Measurements from ENCODE around the gene LOXL3.

The LOXL3 gene

GRCh38 chr2:74507145-74507925 lies 46.4 kb downstream of the LOXL3 start, which contains the start of gene PCGF1:
TSS of gene PCGF1 (minus strand) at chr2:74507695. CDS start at chr2:74507668, 27 bp downstream.
- peaks cover 53% of the 10 kb centered on the region for H3K4me1 ChIP-seq (ENCODE audit: control insufficient read depth, insufficient read depth, low read length)
- H3K36me3 ChIP-seq (ENCODE audit: insufficient read depth, low read length): peaks cover 17% of the 10 kb centered on the region
- peak within 1 kb of the TSS; percentile 99 for H3K9ac ChIP-seq (ENCODE audit: low read depth, low read length)
- peak within 1 kb of the TSS; percentile 98 for H3K4me3 ChIP-seq (ENCODE audit: low read length)
- peaks cover 10% of the 10 kb centered on the region for H3K27me3 ChIP-seq (ENCODE audit: control insufficient read depth, insufficient read depth, low read length)
- peak within 1 kb of the TSS; percentile 97 for H3K4me2 ChIP-seq (ENCODE audit: low read length)
- H3K9me3 ChIP-seq (replicated peaks; ENCODE audit: low read length): no peaks in the 10 kb centered on the region

GRCh38 chr2:74505448-74506246 lies 48.1 kb downstream of the LOXL3 start:
- Histone ChIP-seq H3K4me2 (ENCODE audit: low read length) (peak overlapping the region; percentile 75), H3K36me3 (ENCODE audit: insufficient read depth, low read length) (peaks cover 17% of the 10 kb centered on the region), H3K9me3 (replicated peaks; ENCODE audit: low read length) (no peaks in the 10 kb centered on the region), H3K4me3 (ENCODE audit: low read length) (peak overlapping the region; percentile 98), H3K4me1 (ENCODE audit: control insufficient read depth, insufficient read depth, low read length) (peaks cover 47% of the 10 kb centered on the region), H3K27me3 (ENCODE audit: control insufficient read depth, insufficient read depth, low read length) (peaks cover 17% of the 10 kb centered on the region), H3K9ac (ENCODE audit: low read depth, low read length) (no peak overlapping the region)

GRCh38 chr2:74504591-74504990 lies 49.2 kb downstream of the LOXL3 start:
- peaks cover 17% of the 10 kb centered on the region for H3K36me3 ChIP-seq (ENCODE audit: insufficient read depth, low read length)
- H3K4me3 ChIP-seq (ENCODE audit: low read length): no peak overlapping the region
- H3K9ac ChIP-seq (ENCODE audit: low read depth, low read length): no peak overlapping the region
- peaks cover 19% of the 10 kb centered on the region for H3K27me3 ChIP-seq (ENCODE audit: control insufficient read depth, insufficient read depth, low read length)
- H3K4me1 ChIP-seq (ENCODE audit: control insufficient read depth, insufficient read depth, low read length): peaks cover 48% of the 10 kb centered on the region
- H3K4me2 ChIP-seq (ENCODE audit: low read length): peak overlapping the region; percentile 29
- no peaks in the 10 kb centered on the region for H3K9me3 ChIP-seq (replicated peaks; ENCODE audit: low read length)

- Histone ChIP-seq H3K9ac (ENCODE audit: low read depth, low read length) (peak overlapping the region; percentile 85), H3K36me3 (ENCODE audit: insufficient read depth, low read length) (peaks cover 17% of the 10 kb centered on the region), H3K4me1 (ENCODE audit: control insufficient read depth, insufficient read depth, low read length) (peaks cover 56% of the 10 kb centered on the region)
These were observed 50.0 kb downstream of the LOXL3 start for GRCh38 chr2:74503506-74504475.

GRCh38 chr2:74502720-74503505 lies 50.8 kb downstream of the LOXL3 start:
- peaks cover 31% of the 10 kb centered on the region for H3K27me3 ChIP-seq (ENCODE audit: control insufficient read depth, insufficient read depth, low read length)
- peaks cover 17% of the 10 kb centered on the region for H3K36me3 ChIP-seq (ENCODE audit: insufficient read depth, low read length)
- peak overlapping the region; percentile 97 for H3K4me2 ChIP-seq (ENCODE audit: low read length)
- H3K9me3 ChIP-seq (replicated peaks; ENCODE audit: low read length): no peaks in the 10 kb centered on the region
- peak overlapping the region; percentile 85 for H3K9ac ChIP-seq (ENCODE audit: low read depth, low read length)
- H3K4me3 ChIP-seq (ENCODE audit: low read length): peak overlapping the region; percentile 77
- H3K4me1 ChIP-seq (ENCODE audit: control insufficient read depth, insufficient read depth, low read length): peaks cover 59% of the 10 kb centered on the region

More at GRCh38 chr2:74503506-74504475, 50.0 kb downstream of the LOXL3 start:
- Histone ChIP-seq H3K9me3 (replicated peaks; ENCODE audit: low read length) (no peaks in the 10 kb centered on the region), H3K4me2 (ENCODE audit: low read length) (peak overlapping the region; percentile 97), H3K27me3 (ENCODE audit: control insufficient read depth, insufficient read depth, low read length) (peaks cover 24% of the 10 kb centered on the region), H3K4me3 (ENCODE audit: low read length) (peak overlapping the region; percentile 77)

- Histone ChIP-seq H3K9ac (ENCODE audit: low read depth, low read length) (peak overlapping the region; percentile 85), H3K36me3 (ENCODE audit: insufficient read depth, low read length) (peaks cover 17% of the 10 kb centered on the region), H3K9me3 (replicated peaks; ENCODE audit: low read length) (no peaks in the 10 kb centered on the region), H3K27me3 (ENCODE audit: control insufficient read depth, insufficient read depth, low read length) (peaks cover 38% of the 10 kb centered on the region), H3K4me3 (ENCODE audit: low read length) (peak overlapping the region; percentile 77), H3K4me1 (ENCODE audit: control insufficient read depth, insufficient read depth, low read length) (peaks cover 62% of the 10 kb centered on the region), H3K4me2 (ENCODE audit: low read length) (peak overlapping the region; percentile 97)
These were observed 51.5 kb downstream of the LOXL3 start for GRCh38 chr2:74502147-74502719.

- Histone ChIP-seq H3K4me2 (ENCODE audit: low read length) (peak overlapping the region; percentile 97), H3K36me3 (ENCODE audit: insufficient read depth, low read length) (peaks cover 17% of the 10 kb centered on the region), H3K9ac (ENCODE audit: low read depth, low read length) (no peak overlapping the region), H3K4me1 (ENCODE audit: control insufficient read depth, insufficient read depth, low read length) (peaks cover 58% of the 10 kb centered on the region), H3K4me3 (ENCODE audit: low read length) (no peak overlapping the region), H3K9me3 (replicated peaks; ENCODE audit: low read length) (no peaks in the 10 kb centered on the region), H3K27me3 (ENCODE audit: control insufficient read depth, insufficient read depth, low read length) (peaks cover 41% of the 10 kb centered on the region)
These were observed 52.2 kb downstream of the LOXL3 start for GRCh38 chr2:74501335-74502071.

GRCh38 chr2:74500578-74500946 lies 53.2 kb downstream of the LOXL3 start:
- Histone ChIP-seq H3K36me3 (ENCODE audit: insufficient read depth, low read length) (peaks cover 11% of the 10 kb centered on the region), H3K9ac (ENCODE audit: low read depth, low read length) (no peak overlapping the region), H3K27me3 (ENCODE audit: control insufficient read depth, insufficient read depth, low read length) (peaks cover 41% of the 10 kb centered on the region), H3K4me3 (ENCODE audit: low read length) (no peak overlapping the region), H3K4me2 (ENCODE audit: low read length) (no peak overlapping the region), H3K4me1 (ENCODE audit: control insufficient read depth, insufficient read depth, low read length) (peaks cover 51% of the 10 kb centered on the region), H3K9me3 (replicated peaks; ENCODE audit: low read length) (no peaks in the 10 kb centered on the region)

GRCh38 chr2:74499940-74500577 lies 53.7 kb downstream of the LOXL3 start:
- H3K27me3 ChIP-seq (ENCODE audit: control insufficient read depth, insufficient read depth, low read length): peaks cover 41% of the 10 kb centered on the region
- H3K4me2 ChIP-seq (ENCODE audit: low read length): peak overlapping the region; percentile 95
- H3K9me3 ChIP-seq (replicated peaks; ENCODE audit: low read length): no peaks in the 10 kb centered on the region
- H3K4me1 ChIP-seq (ENCODE audit: control insufficient read depth, insufficient read depth, low read length): peaks cover 47% of the 10 kb centered on the region
- no peak overlapping the region for H3K9ac ChIP-seq (ENCODE audit: low read depth, low read length)
- H3K4me3 ChIP-seq (ENCODE audit: low read length): no peak overlapping the region
- H3K36me3 ChIP-seq (ENCODE audit: insufficient read depth, low read length): peaks cover 8% of the 10 kb centered on the region

All from skeletal muscle satellite cell (primary cell).